Measurements from ENCODE around the gene RASAL2.
"Not testable (repeated sequence)": the region's sequence is repeated elsewhere in the genome, so short reads cannot be mapped to it uniquely, and the experiment has no call there.

RASAL2 gene

DNA sequence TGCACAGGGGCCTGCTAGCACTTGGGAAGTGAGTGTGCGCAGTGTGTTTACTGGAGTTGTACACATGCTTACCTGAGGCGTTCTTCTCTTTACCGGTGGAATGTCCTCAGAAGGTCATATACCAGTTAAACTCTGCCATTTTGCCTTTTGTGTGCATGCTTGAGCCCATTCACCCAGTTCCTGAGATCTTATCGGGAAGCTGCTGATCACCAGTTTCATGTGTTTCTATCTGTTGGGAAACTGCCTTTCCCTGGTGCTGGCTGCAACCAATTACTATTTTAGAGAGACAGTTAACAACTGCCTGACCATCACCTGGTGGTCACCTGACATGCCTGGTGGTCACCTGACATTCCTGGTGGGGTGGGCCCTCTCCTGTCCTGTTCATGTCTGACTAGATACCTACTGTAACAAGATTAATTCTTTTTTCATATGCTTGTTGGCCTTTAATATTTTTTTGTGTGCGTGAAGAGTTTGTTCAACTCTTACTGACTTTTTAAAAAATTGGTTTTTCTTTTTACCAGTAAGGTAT lies 137.0 kb downstream of the RASAL2 start:
- DNase-seq (ENCODE audit: low read depth in 1 of 2, low spot score in 1 of 2), result no peak

DNA sequence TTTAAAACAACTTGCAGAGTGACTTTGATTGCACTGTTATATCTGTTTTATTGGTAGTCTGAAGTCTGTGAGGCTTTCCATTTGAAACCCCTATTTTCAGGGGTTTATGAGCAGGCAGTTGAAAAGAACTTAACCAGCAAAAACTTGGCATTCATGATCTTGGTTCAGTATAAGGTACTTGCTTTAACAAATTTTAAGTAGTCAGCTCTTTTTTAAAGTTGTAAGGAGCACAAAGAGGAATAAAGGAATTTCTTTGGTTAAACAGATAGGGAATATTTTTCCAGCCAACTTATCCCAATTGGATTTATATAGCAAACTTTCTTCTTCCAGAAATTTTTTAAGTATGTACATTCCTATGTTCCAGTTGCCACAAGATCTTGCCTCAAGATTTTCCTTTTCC lies 138.2 kb downstream of the RASAL2 start:
- DNase-seq (ENCODE audit: low read depth in 1 of 2, low spot score in 1 of 2), result no peak

DNA sequence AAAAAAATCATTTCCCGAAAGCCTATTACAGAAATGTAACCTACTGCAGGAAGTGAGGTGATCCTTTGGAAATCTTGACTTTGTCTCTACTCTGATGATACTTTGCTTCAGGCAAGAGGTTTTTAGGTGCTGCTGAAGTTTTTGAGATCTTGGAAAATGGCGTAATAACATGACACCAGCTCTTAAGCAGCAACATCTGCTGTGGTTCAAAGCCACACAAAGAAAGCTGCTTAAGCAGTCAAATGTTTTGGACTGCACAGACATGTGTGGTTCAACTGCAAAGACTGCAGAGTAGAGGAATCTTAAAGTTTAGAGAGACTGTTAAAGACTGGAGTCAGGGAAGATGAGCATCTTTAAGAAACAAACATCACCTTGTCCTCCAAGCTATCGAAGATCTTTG lies 139.0 kb downstream of the RASAL2 start:
- DNase-seq (ENCODE audit: low read depth in 1 of 2, low spot score in 1 of 2), result no peak

DNA sequence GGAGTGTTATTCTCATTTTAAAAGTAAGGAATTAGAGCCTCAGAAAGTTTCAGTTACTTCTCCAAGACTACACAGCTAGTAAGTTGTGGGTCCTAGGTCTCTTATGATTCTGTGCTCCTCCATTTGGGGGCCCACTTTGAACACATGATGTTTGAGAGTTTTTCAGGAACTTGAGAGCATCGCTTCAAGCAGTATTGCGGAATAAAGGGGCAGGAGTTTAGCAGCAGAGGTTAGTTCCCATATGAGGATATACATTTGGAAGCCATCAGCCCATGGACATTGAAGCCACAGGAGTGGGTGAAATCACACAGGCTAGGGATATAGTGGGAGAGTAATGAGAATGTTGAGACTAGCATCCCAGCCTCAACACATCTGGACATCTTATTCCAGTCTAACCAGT lies 143.2 kb downstream of the RASAL2 start:
- DNase-seq (ENCODE audit: low read depth in 1 of 2, low spot score in 1 of 2), result no peak

DNA sequence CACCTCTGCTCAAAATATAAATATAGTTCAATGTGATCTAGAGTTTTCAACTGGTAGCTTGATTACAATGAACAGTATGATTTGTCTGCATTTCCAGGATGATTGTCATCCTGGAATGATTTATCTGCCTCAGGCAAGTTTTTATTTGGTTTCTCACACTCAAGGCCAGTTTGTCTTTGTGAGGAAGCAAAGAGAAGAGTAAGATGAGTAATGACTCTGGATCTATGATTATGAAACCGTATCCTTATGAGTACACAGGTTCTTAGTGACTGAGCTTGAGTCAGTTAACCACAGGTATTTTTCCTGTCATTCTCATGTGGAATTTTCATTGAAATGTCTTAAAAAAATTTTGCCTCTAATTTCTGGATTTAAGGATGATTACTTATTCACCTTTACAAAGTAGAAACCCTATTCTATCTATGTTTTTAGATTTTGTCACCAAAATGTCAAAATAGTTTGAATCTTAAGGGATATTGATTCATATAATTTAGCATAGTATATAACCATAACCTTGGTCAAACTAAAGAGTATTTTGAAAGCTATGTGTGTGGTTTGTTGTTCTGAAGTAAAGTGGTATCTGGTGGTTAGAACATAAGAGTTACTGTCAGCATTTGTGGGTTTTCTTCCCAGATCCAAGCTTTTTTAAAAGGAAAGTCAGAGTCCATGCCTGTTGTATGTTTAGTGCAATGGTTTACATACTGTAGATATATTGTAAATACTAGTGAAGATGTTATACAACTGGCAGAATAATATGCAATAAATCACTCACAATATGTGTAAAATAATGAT lies 145.0 kb downstream of the RASAL2 start:
- no peak for DNase-seq (ENCODE audit: low read depth in 1 of 2, low spot score in 1 of 2)

DNA sequence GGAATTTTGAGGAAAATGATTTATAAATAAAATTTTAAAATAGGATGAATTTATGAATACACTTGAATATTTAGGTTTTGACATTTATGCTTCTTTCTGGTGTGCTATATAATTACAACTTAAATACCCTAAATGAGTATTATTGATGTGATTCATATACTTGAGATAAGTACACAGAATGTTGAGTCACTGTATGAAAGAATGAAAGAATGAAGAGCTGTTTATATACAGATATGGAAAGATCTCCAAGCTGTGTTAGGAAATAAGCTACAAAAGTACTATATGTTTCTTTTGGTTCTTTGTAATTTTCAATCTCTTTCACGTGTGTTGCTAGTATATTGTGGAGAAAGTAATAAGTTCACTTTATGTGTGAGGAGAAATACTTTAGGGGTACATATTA lies 147.2 kb downstream of the RASAL2 start:
- DNase-seq (ENCODE audit: low read depth in 1 of 2, low spot score in 1 of 2), result no peak

DNA sequence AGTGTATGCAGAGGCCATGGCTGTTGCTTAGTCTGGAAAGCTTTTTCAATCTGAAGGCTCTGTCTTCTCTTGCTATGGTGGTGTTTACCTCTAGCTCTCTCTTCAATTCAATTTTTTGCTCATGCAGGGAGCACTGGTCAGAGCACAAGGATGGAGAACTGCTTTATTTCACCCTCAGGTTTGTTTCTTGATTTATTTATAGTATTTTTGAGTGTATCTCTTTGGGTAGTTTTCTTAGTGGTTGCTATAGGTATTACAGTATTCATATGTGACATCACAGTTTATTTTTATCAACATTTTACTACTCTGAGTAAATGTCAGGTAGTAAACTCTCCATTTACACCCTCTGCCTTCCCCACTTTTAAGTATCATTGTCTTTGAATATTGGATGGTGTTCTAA lies 147.9 kb downstream of the RASAL2 start:
- DNase-seq (ENCODE audit: low read depth in 1 of 2, low spot score in 1 of 2), result no peak

DNA sequence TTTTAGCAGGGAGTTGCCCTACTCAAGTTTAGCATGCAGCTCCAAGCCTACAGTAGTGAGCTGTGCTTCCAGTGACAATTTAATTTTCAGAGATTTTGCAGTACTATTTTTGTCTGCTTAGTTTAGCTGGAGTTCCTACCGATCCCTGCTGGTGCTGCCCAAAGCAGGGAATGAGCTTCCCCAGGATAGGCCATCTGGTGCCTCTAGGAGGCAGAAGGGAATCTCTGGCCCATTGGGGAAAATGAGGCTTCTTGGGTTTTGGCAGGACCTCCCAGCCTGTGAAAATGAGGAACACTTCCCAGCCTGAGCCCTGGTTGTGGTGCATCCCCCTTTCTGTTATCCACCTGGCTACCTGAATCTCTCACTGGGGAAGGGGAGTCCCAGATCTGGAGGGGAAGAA lies 149.2 kb downstream of the RASAL2 start:
- no peak for DNase-seq (ENCODE audit: low read depth in 1 of 2, low spot score in 1 of 2)

DNA sequence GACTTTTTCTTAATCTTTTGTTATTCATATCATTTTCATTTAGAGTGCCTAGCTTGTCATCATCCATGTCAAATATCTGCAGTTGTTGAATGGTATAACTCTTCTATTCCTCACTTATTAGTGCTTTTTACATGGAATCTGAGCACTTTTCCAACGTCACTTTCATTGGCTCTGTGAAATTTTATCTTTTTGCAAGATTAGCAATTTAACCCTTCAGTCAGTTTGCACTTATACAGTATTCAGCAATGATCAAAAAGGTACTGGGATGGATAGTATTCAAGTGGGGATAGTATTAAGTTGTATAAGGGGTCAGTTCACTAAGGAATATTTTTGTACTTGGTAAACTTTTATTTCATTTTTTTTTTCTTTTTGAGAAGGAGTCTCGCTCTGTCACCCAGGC lies 150.0 kb downstream of the RASAL2 start:
- DNase-seq (ENCODE audit: low read depth in 1 of 2, low spot score in 1 of 2), result no peak

DNA sequence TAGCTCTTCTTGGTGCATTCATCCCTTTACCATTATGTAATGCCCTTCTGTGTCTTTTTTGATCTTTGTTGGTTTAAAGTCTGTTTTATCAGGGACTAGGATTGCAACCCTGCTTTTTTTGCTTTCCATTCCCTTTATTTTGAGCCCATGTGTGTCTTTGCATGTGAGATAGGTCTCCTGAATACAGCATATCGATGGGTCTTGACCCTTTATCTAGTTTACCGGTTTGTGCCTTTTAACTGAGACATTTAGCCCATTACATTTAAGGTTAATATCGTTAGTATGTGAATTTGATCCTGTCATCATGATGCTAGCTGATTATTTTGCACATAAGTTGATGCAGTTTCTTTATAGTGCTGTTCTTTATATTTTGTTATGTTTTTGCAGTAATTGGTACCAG lies 154.4 kb downstream of the RASAL2 start:
- not testable (repeated sequence) for DNase-seq (ENCODE audit: low read depth in 1 of 2, low spot score in 1 of 2)

DNA sequence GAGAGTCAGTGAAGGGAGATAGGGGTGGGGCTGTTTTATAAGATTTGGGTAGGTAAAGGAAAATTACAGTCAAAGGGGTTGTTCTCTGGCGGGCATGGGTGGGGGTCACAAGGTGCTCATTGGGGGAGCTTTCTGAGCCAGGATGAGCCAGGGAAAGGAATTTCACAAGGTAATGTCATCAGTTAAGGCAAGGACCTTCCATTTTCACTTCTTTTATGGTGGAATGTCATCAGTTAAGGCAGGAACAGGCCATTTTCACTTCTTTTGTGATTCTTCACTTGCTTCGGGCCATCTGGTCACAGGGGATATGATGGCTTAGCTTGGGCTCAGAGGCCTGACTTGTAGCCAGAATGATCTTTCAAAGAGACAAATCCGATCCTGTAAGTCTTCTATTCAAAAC lies 159.7 kb downstream of the RASAL2 start:
- DNase-seq (ENCODE audit: low read depth in 1 of 2, low spot score in 1 of 2), result not testable (repeated sequence)

DNA sequence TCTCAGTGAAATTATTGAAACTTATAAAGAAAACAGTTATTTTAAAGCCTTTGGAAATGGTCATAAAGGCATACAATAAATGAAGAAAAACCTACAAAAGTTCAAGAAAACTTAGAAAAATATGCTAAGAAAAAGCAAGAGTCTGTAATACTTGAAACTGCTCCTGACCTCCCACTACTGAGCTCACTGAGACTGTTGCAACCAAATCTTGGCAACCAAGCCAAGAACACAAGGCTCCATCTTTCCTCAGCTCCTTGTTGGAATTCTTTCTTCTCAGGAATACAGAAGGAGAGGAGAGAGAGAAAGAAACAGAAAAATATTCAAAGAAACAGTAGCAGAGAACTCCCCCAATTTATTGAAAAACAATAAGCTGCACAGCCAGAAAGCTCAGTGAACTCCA lies 160.5 kb downstream of the RASAL2 start:
- DNase-seq (ENCODE audit: low read depth in 1 of 2, low spot score in 1 of 2), result no peak

DNA sequence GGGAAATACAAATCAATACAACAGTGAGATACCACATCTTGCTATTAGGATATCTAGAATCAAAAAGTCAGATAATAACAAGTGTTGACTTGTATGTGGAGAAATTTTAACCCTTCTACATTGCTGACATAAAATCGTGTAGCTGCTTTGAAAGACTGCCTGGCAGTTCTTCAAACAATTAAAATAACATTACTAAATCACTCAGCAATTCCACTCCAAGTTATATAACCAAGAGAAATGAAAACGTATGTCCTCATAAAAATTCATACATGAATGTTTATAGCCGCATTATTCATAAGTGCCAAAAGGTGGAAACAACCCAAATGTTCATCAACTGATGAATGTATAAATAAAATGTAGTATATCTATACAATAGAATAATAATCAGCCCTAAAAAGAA lies 164.6 kb downstream of the RASAL2 start:
- DNase-seq (ENCODE audit: low read depth in 1 of 2, low spot score in 1 of 2), result no peak

DNA sequence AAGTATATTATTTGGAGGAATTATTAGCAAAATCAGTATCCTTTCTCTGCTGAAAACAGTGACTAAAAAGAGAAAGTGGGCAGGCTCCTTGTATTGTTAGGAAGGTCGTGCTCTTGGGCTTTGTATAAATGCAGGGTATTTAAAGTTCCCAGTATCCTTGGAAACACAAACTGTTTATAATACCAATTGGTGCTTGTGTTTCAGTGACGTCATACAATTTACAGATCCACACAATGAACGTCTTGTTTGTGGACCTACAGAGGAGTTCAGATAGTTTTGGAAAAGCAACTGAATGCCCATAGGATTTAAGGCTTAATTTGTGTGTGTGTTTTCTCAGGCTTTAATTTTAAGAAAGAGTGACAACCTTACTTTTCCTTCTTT lies 168.2 kb downstream of the RASAL2 start:
- no peak for DNase-seq (ENCODE audit: low read depth in 1 of 2, low spot score in 1 of 2)

DNA sequence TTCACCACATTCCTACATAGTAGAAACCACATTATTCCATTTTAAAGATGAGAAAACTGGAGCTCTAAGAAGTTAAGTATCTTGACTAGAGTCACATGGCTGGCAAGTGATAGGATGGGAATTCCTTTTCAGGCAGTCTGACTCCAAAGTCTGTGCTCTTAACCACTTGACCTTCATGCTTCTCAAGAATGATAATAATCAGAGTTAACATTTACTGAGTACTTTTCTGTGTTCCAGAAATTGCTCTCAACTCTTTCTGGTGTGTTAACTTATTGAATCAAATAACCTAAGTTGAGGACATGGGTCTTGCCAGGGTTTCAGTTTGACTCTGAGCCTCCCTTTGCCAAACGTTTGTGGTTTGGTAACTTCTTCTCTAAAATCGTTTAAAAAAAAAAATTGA lies 169.4 kb downstream of the RASAL2 start:
- DNase-seq (ENCODE audit: low read depth in 1 of 2, low spot score in 1 of 2), result no peak

DNA sequence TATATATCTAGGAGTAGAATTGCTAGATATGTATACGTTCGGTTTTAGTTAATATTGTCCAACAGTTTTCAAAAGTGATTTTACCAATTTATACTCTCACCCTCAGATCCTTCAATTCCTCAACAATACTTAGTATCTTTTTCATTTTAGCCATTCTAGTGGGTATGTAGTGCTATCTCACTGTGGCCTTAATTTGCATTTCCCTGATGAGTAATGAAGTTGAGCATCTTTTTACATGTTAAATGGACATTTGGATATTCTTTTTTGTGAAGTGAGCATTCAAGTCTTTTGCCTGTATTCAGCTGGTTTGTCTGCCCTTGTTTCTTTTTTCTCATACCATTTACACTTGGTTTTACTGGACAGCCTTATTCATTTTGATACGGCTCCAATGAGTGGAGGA lies 172.2 kb downstream of the RASAL2 start:
- DNase-seq (ENCODE audit: low read depth in 1 of 2, low spot score in 1 of 2), result no peak

DNA sequence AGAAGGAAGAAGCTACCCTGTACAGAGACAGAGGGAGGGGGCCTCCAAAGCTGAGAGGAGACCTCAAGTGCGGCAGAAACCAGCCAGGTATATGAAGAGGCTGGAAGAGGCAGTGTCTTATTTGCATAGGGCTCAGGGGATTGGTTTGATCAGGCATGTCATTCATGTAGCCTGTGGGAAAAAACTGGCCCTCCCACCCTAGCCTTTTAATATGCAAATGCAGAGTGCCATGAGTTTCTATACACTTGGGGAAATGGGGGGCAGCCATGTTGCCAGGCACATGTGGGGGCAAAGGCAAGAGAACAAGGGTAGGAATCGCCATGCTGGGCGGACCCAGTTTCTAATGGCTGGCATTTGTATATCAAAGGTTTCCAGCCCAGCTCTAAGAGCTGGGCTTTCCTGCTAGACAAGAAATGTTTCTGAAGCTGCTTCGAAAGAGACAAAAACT lies 172.7 kb downstream of the RASAL2 start:
- DNase-seq (ENCODE audit: low read depth in 1 of 2, low spot score in 1 of 2), result no peak

DNA sequence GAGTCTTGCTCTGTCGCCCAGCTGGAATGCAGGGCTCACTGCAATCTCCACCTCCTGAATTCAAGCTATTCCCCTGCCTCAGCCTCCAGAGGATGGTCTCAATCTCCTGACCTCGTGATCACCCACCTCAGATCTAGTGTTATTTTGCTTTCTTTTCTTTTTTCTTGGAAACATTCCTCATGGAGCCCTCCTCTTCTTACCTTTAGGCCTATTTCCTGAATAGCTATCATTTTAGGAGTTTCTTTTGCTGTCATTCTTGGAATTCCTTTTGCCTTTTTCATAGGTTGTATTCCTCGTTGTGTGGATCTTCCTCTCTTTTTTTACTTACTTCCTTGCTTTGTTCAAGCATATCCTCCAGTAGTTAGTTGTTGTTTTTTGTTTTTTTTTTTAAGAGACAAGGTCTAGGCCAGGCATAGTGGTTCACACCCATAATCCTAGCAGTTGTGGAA lies 173.8 kb downstream of the RASAL2 start:
- no peak for DNase-seq (ENCODE audit: low read depth in 1 of 2, low spot score in 1 of 2)

DNA sequence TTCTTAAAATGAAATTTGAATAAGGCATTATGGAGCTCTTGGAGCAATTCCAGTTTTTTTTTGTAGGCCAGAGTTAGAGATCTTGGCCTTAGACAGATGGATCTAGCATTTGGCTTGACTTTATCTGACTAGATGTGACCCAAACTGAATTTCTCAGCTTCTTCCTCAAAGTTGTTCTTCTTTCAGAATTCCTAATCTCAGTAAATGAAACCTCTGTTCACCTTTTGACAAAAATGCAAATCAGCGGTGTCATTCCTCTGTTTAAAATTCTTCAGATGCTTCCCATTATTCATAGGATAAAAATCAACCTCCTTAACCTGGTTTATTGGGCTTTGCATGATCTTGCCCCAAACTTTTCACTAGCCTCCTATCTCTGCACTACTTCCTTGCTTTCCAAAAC lies 177.6 kb downstream of the RASAL2 start:
- DNase-seq (ENCODE audit: low read depth in 1 of 2, low spot score in 1 of 2), result no peak

DNA sequence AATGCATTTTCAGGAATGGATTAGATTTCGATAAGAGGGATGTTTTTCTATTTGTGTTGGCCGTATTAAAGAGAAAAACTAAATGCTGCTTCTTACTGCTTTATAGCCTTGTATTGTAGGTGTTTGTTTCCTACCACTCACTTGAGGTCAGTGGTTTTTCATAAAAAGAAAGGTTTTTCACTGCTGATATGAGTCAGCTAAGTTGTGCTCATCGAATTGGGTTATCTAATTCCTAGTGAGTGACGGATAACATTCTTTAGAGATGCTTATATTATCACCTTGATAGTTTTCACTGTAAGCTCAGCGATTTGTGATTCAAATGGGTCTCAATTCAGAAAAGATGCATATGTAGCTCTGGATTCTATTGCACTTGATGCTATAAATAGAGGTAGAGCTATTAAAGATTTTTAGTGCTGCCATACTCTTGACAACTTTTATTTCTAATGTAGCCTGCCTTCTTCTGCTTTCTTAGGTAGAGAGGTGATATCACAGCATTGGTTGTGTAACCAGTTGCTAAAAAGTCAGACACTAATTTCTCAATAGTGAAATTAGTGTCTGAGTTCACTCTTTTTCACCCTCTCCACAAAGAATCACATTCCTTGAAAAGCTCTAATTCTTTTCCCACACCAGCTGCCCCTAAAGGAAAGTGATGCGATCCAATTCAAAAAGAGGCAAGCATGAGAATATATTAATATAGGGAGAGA lies 180.0 kb downstream of the RASAL2 start:
- DNase-seq (ENCODE audit: low read depth in 1 of 2, low spot score in 1 of 2), result no peak

DNA sequence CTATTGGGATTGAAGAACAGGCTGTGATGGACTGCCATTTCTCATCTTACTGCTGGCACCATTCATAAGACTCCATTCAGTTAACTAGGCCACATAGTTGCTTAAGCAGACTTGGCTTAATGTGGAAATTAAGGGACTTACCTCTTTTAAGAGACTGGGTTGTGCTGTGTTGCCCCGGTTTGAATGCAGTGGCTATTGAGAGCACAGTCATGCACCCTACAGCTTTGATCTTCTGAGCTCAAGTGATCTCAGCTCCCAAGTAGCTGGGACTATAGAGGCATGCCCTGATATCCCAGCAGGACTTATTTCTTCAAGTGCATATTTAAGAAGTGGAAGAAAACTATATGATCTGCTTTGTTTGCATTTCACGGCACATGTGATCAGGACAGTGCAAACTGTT lies 181.1 kb downstream of the RASAL2 start:
- no peak for DNase-seq (ENCODE audit: low read depth in 1 of 2, low spot score in 1 of 2)

DNA sequence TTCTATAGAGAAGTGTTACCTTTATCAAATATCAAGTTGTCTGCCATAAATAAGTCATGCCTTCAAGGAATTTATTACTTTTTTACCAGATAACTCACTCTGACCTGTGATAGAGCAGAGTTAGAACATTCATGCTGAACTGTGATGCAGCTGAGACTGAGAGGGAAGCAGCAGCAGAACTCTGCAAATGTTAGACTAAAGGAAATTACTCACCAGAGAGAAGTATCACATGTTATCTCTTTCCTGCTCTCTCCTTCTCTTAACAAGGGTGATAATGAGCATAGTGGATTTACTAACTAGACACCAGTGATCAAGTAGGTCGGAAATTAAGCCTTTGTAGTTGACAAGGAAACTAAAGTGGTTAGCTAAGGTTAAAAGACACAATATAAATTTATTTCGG lies 181.6 kb downstream of the RASAL2 start:
- no peak for DNase-seq (ENCODE audit: low read depth in 1 of 2, low spot score in 1 of 2)
